C4-2B (cell line): ENCODE data around the gene HOXA6.
A peak's percentile ranks its signal among the peaks of the same experiment; 100 is the strongest.

ENCODE experiments used
- H3K27ac ChIP-seq: fragments of 450-650 bp; 2 replicates; pipeline ENCODE4 v1.5.1; 2017
- CTCF ChIP-seq: fragments of 450-650 bp; conservative IDR thresholded peaks from 2 replicates; pipeline ENCODE4 v1.5.1; 2017; ENCODE audit warnings: mild to moderate bottlenecking
- ZFX ChIP-seq: fragments of 450-650 bp; IDR thresholded peaks from 2 replicates; pipeline ENCODE4 v1.6.1; 2017

The HOXA6 gene

GRCh38 chr7:27156508-27156898 is 8.9 kb upstream of the HOXA6 start, which contains the start of gene HOXA7:
HOXA7 (minus strand) TSS chr7:27156675; CDS start chr7:27156545, 130 bp downstream.
- TF ChIP-seq ZFX: no peak
- no peak for TF ChIP-seq CTCF
- peak within 1 kb of the TSS; percentile 57 for H3K27ac ChIP-seq

- peak overlapping the region; percentile 57 for H3K27ac ChIP-seq
- no peak for TF ChIP-seq ZFX
- TF ChIP-seq CTCF: peak; percentile 22
These were observed 8.4 kb upstream of the HOXA6 start for GRCh38 chr7:27155816-27156507.

GRCh38 chr7:27154901-27155815 is 7.6 kb upstream of the HOXA6 start:
- TF ChIP-seq ZFX (no peak), CTCF (no peak)
- peak overlapping the region; percentile 57 for H3K27ac ChIP-seq

GRCh38 chr7:27154369-27154768 is 6.8 kb upstream of the HOXA6 start:
- TF ChIP-seq CTCF (no peak), ZFX (no peak)
- H3K27ac ChIP-seq: no peak overlapping the region

GRCh38 chr7:27153526-27153925 is 6.0 kb upstream of the HOXA6 start:
- H3K27ac ChIP-seq: no peak overlapping the region
- TF ChIP-seq CTCF: no peak
- no peak for TF ChIP-seq ZFX

- TF ChIP-seq CTCF: no peak
- no peak for TF ChIP-seq ZFX
- H3K27ac ChIP-seq: no peak overlapping the region
These were observed 5.4 kb upstream of the HOXA6 start for GRCh38 chr7:27152816-27153442.
